HG02759 (cell line): ENCODE results near the gene ZBTB11.
"Not testable (repeated sequence)": the region's sequence is repeated elsewhere in the genome, so short reads cannot be mapped to it uniquely, and the experiment has no call there.

ENCODE experiments used
- ATAC-seq: cut with Tn5 transposase; IDR thresholded peaks from one replicate; pipeline ENCODE4 v1.9.1; 2021; ENCODE audit warnings: mild to moderate bottlenecking, moderate library complexity; ENCODE audit not compliant: unreplicated experiment

The ZBTB11 gene

DNA sequence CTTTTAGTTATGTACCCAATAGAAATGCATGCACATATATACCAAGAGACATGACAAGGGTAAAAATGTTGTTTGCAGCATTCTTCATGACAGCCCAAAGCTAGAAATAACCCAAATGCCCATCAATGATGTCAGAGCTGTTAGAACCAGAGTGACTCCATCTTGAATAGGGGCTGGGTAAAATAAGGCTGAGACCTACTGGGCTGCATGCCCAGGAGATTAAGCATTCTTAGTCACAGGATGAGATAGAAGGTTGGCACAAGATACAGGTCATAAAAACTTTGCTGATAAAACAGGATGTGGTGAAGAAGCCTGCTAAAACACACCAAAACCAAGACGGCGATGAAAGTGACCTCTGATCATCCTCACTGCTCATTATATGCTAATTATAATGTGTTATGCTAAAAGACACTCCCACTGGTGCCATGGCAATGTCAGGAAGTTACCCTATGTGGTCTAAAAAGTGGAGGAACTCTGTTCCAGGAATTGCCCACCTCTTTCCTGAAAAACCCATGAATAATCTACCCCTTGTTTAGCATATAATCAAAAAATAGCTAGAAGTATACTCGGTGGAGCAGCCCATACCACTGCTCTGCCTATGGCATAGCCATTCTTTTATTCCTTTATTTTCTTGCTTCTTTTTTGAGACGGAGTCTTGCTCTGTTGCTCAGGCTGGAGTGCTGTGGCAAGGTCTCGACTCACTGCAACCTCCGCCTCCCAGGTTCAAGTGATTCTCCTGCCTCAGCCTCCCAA is 32.9 kb downstream of the ZBTB11 start:
- ATAC-seq = no peak

DNA sequence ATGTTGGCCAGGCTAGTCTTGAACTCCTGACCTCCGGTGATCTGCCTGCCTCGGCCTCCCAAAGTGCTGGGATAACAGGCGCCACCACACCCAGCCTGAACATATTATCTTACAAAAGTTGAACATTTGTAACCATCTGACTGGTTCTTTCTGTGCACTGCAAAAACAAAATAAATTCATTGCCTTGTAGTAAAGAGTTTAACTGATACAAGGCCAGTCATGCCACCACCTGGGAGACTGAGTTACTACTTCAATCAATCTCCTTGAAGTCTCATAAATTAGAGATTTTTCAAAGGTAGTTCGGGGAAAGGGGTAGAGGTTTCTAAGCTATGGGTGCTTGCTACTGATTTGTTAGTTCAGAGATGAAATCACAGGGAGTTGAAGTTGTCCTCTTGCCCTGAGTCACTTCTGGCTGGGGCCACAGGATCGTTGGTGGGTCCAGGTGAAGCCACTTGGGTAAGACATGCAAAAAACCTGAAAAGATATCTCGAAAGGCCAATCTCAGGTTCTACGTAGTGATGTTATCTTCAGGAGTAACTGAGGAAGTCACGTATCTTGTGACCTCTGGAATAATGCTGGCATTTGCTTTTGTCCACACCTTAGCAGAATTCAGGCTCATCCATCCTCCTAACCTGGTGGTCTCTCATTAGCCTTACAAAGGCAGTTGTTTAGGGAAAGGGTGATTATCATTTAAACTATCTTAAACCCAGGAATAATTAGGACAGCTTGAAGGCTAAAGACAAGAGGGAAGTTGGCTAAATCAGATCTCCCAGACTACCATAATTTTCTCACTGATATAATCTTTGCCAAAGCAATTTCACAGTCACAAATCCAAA is 33.7 kb downstream of the ZBTB11 start:
- ATAC-seq = no peak

DNA sequence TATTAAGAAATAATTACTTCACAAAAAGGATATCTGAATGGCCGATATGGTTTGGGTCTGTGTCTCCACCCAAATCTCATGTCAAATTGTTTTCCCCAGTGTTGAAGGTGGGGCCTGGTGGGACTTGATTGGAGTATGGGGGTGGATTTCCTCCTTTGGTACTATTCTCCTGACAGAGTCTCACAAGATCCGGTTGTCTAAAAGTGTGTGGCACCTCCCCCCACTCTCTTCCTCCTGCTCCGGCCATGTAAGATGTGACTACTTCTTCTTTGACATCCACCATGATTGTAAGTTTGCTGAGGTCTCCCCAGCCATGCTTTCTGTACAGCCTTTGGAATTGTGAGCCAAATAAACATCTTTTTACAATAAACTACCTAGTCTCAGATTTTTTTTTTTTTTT is 34.5 kb downstream of the ZBTB11 start:
- no peak for ATAC-seq

DNA sequence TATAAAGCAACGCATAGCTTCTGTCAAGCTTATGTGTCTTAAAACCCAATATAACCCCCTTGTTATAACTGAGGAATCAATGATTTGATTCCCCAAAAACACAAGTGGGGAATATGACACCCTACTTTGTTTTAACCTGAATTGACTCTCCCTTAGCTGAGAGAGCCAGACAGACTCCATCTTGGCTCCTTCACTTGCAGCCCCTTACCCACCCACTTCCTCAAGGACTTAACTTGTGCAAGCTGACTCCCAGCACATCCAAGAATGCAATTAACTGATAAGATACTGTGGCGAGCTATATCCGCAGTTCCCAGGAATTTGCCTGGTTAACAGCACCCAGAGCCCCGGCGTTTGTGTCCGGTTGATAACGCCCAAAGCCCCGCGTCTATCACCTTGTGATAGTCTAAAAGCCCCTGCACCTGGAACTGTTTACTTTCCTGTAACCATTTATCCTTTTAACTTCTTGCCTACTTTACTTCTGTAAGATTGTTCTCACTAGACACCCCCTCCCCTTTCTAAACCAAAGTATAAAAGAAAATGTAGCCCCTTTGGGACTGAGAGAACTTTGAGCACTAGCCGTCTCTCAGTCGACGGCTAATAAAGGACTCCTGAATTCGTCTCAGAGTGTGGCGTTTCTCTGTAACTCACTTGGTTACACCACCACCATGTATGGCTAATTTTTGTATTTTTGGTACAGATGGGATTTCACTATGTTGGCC is 35.4 kb downstream of the ZBTB11 start:
- not testable (repeated sequence) for ATAC-seq

DNA sequence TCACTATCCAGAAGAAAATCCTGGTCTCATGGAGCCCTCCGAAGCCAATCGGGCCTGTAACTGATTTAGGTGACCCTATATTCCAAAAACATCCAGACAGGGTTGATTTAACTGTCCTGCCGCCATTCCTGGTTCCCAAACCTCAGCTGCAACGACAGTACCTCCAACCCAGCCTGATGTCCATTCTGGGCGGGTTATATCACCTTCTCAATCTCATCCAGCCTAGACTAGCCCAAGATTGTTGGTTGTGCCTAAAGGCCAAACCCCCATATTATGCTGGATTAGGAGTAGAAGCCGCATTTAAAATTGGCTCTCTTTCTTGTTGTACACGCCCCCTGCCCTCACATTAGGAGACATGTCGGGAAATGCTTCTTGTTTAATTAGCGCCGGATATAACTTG is 36.7 kb downstream of the ZBTB11 start:
- ATAC-seq = no peak

DNA sequence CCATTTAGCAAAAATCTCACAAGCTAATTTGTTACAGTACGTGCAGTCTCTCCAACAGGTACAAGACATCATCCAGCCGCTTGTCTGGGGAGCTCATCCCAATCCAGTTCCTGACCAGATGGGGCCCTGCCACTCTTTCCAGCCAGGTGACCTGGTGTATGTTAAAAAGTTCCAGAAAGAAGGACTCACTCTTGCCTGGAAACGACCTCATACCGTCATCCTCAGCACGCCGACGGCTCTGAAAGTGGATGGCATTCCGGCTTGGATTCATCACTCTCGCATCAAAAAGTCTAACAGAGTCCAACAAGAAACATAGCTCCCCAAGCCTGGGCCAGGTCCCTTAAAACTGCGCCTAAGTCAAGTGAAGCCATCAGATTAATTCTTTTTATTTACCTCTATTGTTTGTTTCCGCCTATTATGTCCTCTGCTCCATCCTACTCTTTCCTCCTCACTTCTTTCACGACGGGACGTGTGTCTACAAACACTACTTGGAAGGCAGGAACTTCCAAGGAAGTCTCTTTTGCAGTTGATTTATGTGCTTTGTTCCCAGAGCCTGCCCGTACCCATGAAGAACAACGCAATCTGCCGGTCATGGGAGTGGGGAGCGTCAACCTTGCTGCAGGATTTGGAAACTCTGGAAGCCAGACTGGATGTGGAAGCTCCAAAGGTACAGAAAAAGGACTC is 37.5 kb downstream of the ZBTB11 start:
- no peak for ATAC-seq

DNA sequence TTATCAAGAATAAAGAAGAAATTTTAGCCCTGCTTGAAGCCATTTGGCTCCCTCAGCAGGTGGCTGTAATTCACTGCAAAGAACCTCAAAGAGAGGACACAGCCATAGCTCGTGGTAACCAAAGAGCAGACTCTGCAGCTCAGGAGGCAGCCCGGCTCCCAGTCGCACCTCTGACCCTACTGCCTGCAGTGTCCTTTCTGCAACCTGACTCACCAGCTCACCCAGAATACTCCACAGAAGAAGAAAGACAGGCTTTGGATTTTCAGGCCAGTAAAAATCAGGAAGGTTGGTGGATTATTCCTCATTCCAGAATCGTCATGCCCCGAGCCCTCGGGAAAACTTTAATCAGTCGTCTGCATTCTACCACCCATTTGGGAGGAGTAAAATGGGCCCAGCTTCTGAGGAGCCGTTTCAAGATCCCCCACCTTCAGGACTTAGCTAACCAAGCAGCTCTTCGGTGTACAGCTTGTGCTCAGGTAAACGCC is 38.6 kb downstream of the ZBTB11 start:
- no peak for ATAC-seq

DNA sequence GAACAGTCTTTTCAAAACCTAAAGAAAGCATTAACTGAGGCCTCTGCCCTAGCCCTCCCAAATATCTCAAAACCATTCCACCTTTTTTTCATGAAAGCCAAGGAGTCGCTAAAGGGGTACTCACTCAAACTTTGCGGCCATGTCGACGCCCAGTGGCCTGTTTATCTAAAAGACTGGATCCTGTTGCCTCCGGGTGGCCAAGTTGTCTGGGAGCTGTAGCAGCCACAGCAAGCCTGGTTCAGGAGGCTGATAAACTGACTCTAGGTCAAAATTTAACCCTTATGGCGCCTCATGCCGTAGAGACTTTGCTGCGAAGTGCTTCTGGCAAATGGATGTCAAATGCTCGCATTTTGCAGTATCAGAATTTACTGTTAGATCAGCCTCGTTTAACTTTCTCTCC is 39.5 kb downstream of the ZBTB11 start:
- ATAC-seq = no peak

DNA sequence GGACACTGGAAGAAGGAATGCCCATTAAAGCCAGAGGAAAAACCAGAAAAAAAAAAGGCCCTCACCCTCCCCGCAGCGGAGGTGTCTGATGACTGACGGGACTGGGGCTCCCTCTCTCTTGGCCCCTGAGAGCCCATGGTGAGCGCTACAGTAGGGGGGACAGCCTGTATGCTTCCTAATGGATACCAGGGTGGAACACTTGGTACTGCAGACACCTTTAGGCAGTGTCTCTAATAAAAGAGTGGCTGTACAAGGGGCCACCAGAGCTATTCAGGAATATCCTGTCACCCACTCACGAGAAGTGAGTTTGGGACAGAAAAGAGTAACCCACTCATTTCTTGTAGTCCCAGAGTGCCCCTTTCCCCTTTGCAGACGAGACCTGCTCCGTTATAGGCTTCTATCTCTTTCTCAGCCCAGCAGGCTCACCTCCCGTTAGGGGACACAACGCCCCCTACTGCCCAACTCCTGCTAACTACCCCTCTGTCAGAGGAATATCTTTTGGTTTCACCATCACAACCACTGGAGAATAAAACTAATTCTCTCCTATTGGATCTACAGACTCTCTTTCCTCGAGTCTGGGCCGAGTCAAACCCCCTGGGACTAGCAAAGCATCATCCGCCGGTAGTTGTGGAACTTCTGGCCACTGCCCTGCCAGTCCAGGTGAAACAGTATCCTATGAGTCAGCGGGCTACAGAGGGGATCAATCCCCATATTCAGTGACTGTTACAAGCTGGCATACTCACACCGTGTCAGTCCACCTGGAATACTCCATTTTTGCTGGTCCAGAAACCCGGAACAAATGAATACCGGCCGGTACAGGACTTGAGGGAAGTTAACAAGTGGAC is 40.8 kb downstream of the ZBTB11 start:
- peak; percentile 94 for ATAC-seq

DNA sequence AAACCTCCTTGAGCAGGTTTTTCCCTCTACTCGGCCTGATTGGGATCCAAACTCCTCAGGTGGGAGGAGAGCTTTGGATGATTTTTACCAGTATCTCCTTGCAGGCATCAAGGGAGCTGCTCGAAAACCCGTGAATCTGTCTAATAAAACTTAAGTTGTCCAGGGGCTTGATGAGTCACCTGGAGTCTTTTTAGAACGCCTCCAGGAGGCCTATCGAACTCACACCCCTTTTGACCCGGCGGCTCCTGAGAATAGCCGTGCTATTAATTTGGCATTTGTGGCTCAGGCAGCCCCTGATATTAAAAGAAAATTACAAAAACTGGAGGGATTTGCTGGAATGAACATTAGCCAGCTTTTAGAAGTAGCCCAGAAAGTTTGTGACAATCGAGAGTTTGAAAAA is 41.6 kb downstream of the ZBTB11 start:
- no peak for ATAC-seq

DNA sequence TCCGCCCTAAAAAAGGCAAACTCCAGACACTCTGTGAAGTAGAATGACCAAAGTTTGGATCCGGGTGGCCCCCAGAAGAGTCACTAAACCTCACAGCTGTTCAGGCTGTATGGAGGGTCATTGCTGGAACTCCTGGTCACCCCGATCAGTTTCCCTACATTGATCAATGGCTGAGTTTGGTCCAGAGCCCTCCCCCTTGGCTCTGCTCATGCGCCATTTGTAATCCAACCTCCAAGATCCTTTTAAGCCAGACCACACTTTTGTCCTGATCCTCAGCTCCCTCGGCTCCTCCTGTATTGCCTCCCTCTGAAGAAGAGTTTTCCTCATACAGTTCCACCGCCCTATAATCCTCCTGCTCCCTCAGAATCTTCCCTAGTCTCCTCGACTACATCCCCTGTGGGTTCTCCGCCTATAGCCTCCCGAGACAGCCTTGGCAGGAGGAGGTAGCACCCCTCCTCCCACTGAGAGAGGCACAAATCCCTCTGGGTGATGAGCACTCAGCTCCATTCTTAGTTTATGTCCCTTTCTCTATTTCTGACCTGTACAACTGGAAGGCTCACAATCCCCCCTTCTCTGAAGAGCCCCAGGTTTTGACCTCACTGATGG is 42.2 kb downstream of the ZBTB11 start:
- ATAC-seq = no peak

DNA sequence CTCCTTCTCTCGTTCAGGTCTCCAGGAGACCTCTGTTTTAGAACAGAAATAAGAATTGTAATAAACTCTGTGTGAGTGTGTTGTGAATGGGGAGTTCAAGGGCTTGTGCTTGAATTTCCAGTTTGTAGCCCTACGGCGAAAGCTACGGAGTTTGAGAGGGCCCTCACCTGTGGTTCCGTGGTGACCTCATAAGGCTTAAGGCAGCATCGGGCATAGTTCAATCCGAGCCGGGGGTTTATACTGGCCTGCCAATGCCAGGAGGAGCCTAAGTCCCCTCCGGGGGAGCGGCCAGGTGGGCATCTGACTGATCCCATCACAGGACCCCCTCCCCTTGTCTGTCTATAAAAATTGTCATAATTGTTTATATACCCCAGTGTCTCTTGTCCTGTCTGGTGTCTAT is 43.7 kb downstream of the ZBTB11 start:
- ATAC-seq = no peak

DNA sequence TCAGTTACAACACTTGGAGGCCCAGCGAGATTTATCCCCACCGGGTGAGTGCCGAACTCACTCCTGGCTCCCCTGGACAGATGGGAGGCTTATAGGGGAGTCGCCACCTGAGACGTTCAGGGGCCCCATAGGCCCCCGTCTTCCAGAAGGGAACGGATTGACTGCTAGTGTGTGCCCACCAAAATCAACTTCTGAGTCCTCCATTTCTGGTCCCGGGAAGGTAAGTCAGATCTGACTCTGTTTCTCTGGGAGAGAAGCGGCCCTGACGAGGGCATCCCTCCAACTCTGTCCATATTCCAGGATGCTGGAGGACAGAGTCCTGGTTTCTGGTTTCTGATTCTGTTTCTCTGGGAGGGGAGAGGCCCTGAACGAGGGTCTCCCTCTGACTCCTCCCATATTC is 44.3 kb downstream of the ZBTB11 start:
- ATAC-seq = no peak

DNA sequence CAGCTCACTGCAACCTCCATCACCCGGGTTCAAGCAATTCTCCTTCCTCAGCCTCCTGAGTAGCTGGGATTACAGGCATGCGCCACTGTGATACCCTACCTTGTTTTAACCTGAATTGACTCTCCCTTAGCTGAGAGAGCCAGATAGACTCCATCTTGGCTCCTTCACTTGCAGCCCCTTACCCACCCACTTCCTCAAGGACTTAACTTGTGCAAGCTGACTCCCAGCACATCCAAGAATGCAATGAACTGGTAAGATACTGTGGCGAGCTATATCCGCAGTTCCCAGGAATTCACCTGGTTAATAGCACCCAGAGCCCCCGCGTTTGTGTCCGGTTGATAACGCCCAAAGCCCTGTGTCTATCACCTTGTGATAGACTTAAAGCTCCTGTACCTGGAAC is 45.0 kb downstream of the ZBTB11 start:
- ATAC-seq = not testable (repeated sequence)

DNA sequence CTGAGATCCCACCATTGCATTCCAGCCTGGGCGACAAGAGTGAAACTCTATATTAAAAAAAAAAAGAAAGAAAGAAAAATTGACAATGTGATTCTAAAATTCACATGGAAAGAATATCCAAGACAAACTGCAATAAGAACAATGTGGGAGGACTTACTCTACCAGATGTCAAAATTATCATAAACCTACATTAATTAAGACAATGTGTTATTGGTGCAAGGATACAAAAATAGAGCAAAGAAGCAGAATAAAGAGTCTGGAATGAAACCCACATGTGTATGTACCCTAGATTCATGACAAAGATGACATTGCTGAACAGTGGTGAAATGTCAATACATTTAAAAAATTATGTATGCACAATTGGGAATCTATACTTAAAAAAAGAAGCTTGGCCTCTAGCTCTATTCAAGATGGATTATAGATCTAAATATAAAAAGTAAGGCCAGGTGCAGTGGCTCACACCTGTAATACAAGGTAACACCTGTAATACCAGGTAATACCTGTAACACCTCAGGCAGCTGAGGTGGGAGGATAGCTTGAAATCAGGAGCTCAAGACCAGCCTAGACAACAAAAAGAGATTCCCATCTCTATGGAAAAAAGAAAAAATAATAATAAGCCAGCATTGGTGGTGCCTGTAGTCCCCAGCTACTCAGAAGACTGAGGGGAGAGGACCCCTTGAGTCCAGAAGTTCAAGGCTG is 45.7 kb downstream of the ZBTB11 start:
- ATAC-seq = no peak

DNA sequence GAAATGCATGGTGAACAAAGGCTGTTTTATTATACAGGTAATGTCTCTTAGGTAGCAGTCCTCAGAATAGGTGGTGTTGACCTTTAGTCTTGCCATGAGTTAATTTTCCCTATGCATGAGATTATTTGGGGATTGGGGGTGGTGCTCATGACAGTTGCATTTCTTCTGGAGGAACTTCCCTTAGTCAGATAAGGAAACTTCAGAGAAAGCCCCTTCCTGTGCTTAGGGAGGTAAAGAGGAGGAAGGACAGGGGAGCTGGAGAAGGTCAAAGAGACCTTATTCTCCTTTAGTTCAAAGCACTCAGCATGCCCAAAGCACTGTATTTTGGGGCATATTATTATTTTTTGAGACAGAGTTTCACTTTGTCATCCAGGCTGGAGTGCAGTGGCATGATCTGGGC is 47.7 kb downstream of the ZBTB11 start:
- no peak for ATAC-seq

DNA sequence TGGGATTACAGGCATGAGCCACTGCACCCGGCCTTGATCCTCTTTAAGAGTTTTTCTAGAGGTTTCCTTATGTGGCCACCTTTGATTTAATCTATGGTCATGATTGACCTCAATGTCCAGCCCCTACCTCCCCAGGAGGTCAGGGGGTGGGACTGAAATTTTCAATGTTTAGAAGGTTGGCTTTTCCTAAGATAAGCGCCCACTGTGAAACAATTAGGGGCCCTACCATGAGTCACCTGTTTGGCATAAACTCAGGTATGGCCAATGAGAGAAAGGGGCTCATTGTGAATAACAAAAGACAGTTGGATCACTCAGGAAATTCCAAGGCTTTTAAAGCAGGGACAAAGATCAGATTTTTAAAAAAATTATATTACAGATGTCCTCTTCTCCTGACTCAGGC is 51.1 kb downstream of the ZBTB11 start:
- no peak for ATAC-seq

DNA sequence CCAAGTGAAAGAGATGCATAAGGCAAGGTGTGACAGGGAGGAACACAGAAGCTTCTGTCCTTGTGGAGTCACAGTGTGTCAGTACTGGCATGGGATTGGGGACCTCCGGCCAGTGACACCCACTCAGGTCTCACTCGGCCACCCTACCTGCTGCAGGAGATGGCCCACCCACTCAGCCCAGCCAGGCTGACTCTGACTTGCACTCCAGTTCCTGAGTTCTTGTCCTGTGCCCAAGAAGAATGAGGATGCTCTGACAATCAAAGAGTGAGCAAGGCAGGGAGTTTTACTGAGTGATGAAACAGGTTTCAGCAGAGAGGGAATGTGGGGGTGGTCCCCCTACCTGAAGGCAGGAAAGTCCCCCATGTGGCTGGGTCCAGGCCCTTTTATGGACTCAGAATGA is 52.1 kb downstream of the ZBTB11 start:
- no peak for ATAC-seq

DNA sequence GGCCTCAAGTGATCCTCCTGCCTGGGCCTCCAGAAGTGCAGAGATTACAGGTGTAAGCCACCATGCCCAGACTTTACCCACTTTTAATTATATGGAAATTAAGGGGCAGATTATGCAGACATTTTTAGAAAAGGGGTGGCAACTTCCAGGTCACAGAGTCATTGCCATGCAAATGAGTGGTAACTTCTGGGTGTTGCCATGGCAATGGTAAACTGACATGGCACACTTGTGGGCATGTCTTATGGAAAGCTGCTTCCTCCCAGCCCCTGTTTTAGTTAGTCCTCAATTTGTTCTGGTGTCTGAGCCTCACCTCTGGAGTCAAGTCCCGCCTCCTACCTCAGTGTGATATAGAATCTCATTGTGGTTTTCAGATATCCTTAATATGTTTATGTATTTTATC is 53.3 kb downstream of the ZBTB11 start:
- no peak for ATAC-seq
